Measurements from ENCODE around the gene RNPEPL1.

- TF ChIP-seq GATA2 (IDR thresholded peaks at IDR 0.05; ENCODE audit: low read depth, low read length), result no peak
- no peak for TF ChIP-seq GATA3 (IDR thresholded peaks at IDR 0.05; ENCODE audit: low read depth, low read length)
These were observed 18.1 kb downstream of the RNPEPL1 start, which contains the start of gene CAPN10 for GRCh38 chr2:240586198-240586918.

Measured in SH-SY5Y (cell line).